NOMO-1 treated with dmso at 0.1 percent for 144 hours (cell line): ENCODE results near the gene MOSMO.
"Not testable (repeated sequence)": the region's sequence is repeated elsewhere in the genome, so short reads cannot be mapped to it uniquely, and the experiment has no call there.

Experiments used
- DNase-seq: peaks from one replicate; lab custom pipeline; 2025; ENCODE audit not compliant: unreplicated experiment; lab: John Stamatoyannopoulos, UW

Gene MOSMO

GRCh38 chr16:22043882-22044281 is 36.0 kb downstream of the MOSMO start:
- not testable (repeated sequence) for DNase-seq

DNA sequence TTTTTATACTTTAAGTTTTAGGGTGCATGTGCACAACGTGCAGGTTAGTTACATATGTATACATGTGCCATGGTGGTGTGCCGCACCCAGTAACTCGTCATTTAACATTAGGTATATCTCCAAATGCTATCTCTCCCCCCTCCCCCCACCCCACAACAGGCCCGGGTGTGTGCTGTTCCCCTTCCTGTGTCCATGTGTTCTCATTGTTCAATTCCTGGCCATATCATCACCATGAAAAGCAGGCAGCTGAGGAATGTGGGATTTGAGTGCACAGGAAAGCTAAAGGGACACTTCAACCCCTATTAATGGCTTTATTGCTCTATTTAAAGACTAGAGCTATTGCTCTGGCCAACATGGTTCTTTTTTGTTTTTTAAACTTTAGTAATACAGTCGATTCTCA is 38.0 kb downstream of the MOSMO start:
- not testable (repeated sequence) for DNase-seq

DNA sequence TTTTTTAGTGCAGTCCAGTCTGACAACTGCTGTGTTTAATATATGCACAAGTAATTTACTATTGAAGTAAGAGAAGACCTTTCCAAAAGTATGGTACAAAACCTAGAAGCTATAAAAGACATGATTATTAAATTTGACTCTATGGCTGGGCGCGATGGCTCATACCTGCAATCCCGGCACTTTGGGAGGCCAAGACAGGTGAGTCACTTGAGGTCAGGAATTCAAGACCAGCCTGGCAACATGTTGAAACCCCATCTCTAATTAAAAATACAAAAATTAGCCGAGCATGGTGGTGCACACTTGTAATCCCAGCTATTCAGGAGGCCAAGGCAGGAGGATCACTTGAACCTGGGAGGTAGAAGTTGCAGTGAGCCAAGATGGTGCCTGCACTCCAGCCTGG is 43.1 kb downstream of the MOSMO start:
- DNase-seq: no peak

DNA sequence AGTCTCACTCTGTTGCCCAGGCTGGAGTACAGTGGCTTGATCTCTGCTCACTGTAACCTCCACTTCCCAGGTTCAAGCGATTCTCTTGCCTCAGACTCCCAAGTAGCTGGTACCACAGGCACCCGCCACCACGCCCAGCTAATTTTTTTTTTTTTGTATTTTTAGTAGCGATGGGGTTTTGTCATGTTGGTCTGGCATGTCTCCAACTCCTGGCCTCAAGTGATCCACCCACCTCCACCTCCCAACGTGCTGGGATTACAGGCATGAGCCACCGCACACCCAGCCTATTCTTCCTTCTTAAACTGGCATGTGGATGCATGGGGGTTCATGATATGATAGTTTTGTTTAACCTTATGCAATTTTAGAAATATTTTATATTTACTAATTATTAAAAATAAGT is 45.1 kb downstream of the MOSMO start:
- no peak for DNase-seq

GRCh38 chr16:22053921-22054341 is 46.0 kb downstream of the MOSMO start:
- no peak for DNase-seq

DNA sequence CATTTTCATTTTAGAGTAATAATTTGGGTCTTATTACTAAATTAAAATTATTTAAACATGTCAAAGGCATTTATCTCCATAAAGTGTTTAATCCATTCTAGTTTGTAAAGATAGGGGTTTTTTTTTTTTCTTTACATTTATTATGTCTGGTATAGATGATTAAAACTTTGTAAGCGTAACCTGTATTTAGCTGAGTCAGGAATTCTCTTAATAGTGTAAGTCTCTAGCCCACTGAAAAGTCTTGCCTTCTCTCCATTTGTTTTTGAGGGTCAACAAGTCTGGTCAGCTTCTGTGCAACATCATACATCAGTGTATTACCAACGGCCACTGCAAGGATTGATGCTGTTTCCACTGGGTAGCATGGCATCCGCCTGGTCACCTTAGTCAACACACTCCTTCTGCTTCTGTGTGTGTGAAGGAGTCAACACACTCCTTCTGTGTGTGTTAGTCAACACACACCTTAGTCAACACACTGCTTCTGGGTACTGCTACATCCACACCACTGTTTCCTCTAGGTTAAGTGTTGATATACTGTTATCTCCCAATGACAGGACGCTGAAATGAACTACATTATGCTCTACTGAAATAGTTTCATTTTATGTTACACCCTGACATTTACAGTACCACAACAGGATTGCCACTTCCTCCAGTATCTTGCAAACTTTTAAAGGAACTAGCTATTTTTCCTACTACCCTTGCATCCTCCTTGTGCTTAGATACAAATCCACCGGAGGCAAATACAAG is 47.1 kb downstream of the MOSMO start:
- DNase-seq: no peak

DNA sequence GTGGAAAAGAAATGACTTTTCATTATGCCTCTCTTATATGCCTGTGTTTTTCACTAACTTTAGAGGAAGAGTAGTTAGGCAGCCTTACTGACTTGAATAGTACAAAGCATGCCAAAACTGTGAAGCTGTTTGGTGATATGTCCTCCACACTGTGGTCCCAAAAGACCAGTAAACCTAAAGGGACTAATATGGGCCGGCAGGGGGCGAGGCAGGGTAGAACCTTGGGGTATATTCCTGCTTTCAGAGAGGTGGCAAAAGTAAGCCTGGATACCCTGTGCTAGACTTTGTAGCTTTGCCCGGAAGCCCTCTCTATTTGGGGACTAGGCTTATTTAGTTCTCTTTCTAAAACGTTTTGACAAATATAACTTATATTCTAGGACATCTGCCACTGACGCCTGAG is 48.0 kb downstream of the MOSMO start:
- DNase-seq: no peak

DNA sequence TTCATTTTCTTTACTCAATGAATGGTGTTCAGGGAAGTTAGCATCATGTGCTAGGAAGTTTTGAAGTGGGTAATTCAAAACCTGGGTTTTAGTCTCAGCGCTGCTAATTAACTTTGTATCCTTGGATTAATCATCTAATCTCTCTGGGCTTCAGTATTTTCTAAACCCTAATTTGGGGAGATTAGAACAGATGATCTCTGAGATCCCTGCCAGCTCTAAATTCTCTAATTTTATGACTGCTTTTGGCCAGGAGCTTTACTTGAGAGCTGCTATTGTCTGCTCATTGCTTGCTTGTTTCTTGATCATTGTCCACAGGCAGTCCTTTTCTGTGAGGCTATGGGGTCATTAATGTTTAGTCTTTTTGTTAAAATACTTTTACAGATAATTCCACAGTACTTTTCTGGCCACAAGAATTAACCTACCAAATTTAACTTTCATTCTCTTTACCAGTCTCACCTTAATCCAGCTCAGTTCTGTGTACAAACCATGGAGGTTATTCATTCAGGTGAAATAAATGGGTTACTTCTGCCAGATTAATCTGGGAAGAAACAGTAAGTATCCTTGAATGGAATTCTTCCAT is 56.1 kb downstream of the MOSMO start:
- no peak for DNase-seq

DNA sequence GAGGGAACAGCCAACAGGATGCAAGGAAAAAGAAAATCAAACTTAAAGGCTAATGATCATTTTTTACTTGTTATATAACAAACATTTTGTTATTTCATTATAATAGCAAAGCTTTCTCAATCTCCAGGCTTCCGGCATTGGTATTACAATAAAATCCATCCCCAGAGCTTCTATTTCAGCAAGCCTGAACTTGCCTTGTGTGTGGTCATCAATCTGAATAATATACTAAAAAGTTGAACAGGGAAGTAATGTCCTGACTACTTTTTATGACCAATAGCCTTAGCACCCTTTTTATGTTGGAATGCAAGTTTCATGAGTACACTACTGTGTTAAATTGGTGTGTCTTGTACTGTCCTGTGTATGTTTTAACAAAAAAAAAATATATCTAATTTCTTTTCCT is 57.3 kb downstream of the MOSMO start:
- DNase-seq: no peak

DNA sequence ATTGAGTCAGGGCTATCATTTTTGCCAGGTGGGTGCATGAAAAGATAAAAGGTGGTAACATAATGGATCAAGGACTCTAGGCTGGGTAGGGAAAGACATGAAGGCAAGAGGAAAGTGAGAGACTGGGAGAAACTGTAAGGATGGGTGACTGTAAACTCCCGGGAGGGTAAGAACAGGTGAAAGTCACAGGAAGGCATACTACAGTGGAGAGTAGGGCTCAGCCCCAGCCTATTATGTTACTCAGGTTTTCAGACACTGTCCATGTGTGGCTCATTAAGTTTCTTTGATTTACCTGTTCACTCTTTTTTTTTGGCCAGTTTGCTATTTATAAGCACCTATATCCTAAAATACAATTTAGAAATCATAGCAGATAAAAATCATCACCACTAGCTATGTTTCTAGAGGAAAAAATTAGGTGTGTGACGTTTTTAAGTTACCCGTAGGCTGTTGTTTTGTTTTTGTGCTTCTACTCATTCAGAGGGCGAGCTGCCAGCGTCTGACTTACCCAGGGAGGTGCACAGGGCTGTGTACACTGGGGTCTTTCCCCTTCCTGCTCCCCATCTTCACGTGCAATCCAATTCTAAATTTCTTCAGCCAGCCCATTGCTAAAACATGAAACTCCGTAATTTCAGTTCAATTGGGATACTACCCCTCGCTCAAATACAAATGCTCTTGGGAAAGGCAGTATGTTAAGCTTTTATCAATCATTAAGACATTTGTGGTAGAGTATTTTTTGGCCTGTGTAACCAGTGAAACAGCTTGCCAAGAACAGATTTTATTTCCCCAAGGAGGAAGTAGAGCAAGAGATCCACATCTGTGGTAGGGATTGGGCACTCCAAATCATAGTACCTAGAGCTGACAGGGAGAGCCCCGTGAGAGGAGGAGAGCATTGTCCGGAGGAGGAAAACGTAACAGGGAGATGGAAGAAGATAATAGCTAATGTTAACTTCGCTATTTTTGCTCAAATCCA is 62.7 kb downstream of the MOSMO start:
- no peak for DNase-seq

- no peak for DNase-seq
Observed at GRCh38 chr16:22071331-22071910, 63.5 kb downstream of the MOSMO start.

GRCh38 chr16:22073350-22073749 is 65.4 kb downstream of the MOSMO start:
- no peak for DNase-seq

GRCh38 chr16:22075043-22075757 is 67.3 kb downstream of the MOSMO start:
- DNase-seq: no peak

- no peak for DNase-seq
Observed at GRCh38 chr16:22075776-22076175, 67.9 kb downstream of the MOSMO start.

DNA sequence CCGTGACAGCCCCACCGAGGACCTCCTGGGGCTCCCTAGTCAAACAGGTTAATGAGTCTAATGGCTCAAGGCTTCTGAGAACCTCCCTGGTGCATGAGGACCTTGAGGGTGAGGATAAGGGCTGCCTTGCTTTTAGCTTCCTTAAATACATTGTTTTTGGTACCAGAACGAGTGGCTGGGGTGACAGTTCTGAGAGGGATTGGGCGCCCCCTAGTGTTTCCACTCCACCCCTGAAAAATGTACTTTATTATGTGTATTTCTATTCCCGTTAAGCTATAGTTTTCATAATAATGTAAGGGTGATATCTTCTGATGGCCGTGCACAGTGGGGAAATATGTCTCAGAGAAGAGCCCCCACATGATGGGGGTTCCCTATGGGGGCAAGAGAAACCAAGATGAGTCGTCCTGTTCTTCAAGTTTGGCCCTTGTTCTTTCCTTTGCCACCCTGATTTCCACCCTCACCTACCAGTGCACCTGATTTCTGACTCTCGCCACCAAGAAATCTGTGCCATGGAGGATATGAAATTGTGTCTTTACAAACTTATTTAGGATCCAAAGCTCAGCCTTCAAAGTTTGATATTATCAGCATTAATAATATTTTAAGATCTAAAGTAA is 69.9 kb downstream of the MOSMO start:
- DNase-seq: peak; percentile 51

GRCh38 chr16:22078656-22079055 is 70.7 kb downstream of the MOSMO start:
- DNase-seq: no peak

- DNase-seq: no peak
Observed at GRCh38 chr16:22081050-22081449, 73.1 kb downstream of the MOSMO start.

GRCh38 chr16:22086440-22086839 is 78.5 kb downstream of the MOSMO start:
- no peak for DNase-seq

DNA sequence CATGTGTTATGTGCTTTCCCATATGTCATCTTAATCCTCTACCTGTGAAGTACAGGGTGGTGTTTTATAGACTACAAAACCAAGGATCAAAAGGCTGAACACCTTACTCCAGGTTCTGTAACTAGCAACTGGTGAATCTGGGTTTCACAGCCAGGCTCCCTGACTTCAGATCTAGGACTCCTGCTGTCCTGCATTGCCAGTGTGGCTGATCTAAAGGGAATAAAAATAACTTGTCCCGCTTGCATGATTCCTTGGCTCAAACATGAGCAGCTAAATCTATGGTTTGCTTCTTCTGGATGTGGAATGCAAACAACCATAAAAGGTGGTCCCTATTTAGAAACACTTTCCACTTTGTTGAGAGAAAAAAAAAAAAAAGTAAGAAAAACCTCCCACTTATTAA is 80.7 kb downstream of the MOSMO start:
- DNase-seq: no peak

- no peak for DNase-seq
Observed at GRCh38 chr16:22089910-22090309, 82.0 kb downstream of the MOSMO start.
